Stomach (tissue), 4 donors: ENCODE data around the gene RAB3GAP1.

Experiments
- EP300 ChIP-seq: sonication (generic); formaldehyde crosslinking; IDR thresholded peaks from one replicate; pipeline ENCODE4 v1.6.1; 2017; ENCODE audit warnings: antibody characterized with exemption
- POLR2A ChIP-seq, 4 donors: fragments of 450-650 bp; IDR thresholded peaks; one replicate each; pipeline ENCODE4 v1.6.1; 2016; ENCODE audit warnings: antibody characterized with exemption in 4 of 4, control low read depth in 2 of 4, mild to moderate bottlenecking in 1 of 4, moderate library complexity in 1 of 4
- POLR2AphosphoS5 ChIP-seq, 3 donors: sonication (generic); formaldehyde crosslinking; IDR thresholded peaks; one replicate each; pipeline ENCODE4 v1.6.1; 2016; ENCODE audit warnings: antibody characterized with exemption in 3 of 3
- TF ChIP-seq, protein P1 (sequence below), 7 experiments: fragments of 450-650 bp in 4 of 7; fragments of 200-600 bp in 3 of 7; sonication (generic) in 3 of 7; IDR thresholded peaks; one replicate each; pipeline ENCODE4 v1.5.1; 2016 to 2019; ENCODE audit warnings: antibody characterized with exemption in 7 of 7, control low read depth in 2 of 7, mild to moderate bottlenecking in 1 of 7

GRCh38 chr2:135066710-135067109 is 14.6 kb downstream of the RAB3GAP1 start:
- TF ChIP-seq, protein P1, sequence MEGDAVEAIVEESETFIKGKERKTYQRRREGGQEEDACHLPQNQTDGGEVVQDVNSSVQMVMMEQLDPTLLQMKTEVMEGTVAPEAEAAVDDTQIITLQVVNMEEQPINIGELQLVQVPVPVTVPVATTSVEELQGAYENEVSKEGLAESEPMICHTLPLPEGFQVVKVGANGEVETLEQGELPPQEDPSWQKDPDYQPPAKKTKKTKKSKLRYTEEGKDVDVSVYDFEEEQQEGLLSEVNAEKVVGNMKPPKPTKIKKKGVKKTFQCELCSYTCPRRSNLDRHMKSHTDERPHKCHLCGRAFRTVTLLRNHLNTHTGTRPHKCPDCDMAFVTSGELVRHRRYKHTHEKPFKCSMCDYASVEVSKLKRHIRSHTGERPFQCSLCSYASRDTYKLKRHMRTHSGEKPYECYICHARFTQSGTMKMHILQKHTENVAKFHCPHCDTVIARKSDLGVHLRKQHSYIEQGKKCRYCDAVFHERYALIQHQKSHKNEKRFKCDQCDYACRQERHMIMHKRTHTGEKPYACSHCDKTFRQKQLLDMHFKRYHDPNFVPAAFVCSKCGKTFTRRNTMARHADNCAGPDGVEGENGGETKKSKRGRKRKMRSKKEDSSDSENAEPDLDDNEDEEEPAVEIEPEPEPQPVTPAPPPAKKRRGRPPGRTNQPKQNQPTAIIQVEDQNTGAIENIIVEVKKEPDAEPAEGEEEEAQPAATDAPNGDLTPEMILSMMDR (IDR thresholded peaks at IDR 0.05): no peak
- TF ChIP-seq POLR2A (IDR thresholded peaks at IDR 0.05) (no peak), POLR2AphosphoS5 (IDR thresholded peaks at IDR 0.05) (no peak), EP300 (no peak)
